ENCODE measurements around the gene ISOC2.

GRCh38 chr19:55490478-55491432, 29.3 kb upstream of the ISOC2 start:
- TF ChIP-seq, protein P1, sequence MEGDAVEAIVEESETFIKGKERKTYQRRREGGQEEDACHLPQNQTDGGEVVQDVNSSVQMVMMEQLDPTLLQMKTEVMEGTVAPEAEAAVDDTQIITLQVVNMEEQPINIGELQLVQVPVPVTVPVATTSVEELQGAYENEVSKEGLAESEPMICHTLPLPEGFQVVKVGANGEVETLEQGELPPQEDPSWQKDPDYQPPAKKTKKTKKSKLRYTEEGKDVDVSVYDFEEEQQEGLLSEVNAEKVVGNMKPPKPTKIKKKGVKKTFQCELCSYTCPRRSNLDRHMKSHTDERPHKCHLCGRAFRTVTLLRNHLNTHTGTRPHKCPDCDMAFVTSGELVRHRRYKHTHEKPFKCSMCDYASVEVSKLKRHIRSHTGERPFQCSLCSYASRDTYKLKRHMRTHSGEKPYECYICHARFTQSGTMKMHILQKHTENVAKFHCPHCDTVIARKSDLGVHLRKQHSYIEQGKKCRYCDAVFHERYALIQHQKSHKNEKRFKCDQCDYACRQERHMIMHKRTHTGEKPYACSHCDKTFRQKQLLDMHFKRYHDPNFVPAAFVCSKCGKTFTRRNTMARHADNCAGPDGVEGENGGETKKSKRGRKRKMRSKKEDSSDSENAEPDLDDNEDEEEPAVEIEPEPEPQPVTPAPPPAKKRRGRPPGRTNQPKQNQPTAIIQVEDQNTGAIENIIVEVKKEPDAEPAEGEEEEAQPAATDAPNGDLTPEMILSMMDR (IDR thresholded peaks at IDR 0.05) = no peak
- no peak for TF ChIP-seq POLR2A (IDR thresholded peaks at IDR 0.05; ENCODE audit: low read length)
- TF ChIP-seq RCOR1 (IDR thresholded peaks at IDR 0.05; ENCODE audit: low read depth, low read length) = no peak
- TF ChIP-seq SMC3 (IDR thresholded peaks at IDR 0.05) = no peak
- TF ChIP-seq KDM1A (IDR thresholded peaks at IDR 0.05; ENCODE audit: low read depth) = no peak
- TF ChIP-seq CEBPB (IDR thresholded peaks at IDR 0.05) = no peak
- TF ChIP-seq REST (IDR thresholded peaks at IDR 0.05) = no peak

Data from A549 (cell line).